Muscle layer of duodenum (tissue), 2 donors: Measurements from ENCODE around the gene KRT77.

Experiments used
- H3K27ac ChIP-seq: one replicate; pipeline ENCODE4 v1.7.0; 2013; ENCODE audit warnings: mild to moderate bottlenecking, low read length
- H3K27me3 ChIP-seq: one replicate; pipeline ENCODE4 v1.7.0; 2013; ENCODE audit warnings: low read depth, mild to moderate bottlenecking, control low read depth, low read length
- H3K36me3 ChIP-seq, 2 donors: one replicate each; pipeline ENCODE4 v1.7.0; 2013; ENCODE audit warnings: low read length in 2 of 2, control low read depth in 1 of 2, mild to moderate bottlenecking in 1 of 2; ENCODE audit not compliant: insufficient read depth in 2 of 2, control insufficient read depth in 1 of 2
- H3K4me1 ChIP-seq, 2 donors: one replicate each; pipeline ENCODE4 v1.7.0; 2013; ENCODE audit warnings: low read length in 2 of 2, mild to moderate bottlenecking in 2 of 2, control low read depth in 1 of 2, moderate library complexity in 1 of 2; ENCODE audit not compliant: insufficient read depth in 2 of 2, control insufficient read depth in 1 of 2
- H3K4me3 ChIP-seq, 2 donors: one replicate each; pipeline ENCODE4 v1.7.0; 2013; ENCODE audit warnings: low read length in 2 of 2, low read depth in 1 of 2, mild to moderate bottlenecking in 1 of 2
- H3K9me3 ChIP-seq, 2 donors: one replicate each; pipeline ENCODE4 v1.7.0; 2013; ENCODE audit warnings: low read length in 2 of 2, control low read depth in 1 of 2, mild to moderate bottlenecking in 1 of 2; ENCODE audit not compliant: control insufficient read depth in 1 of 2
- donor health status: healthy.

The KRT77 gene

DNA sequence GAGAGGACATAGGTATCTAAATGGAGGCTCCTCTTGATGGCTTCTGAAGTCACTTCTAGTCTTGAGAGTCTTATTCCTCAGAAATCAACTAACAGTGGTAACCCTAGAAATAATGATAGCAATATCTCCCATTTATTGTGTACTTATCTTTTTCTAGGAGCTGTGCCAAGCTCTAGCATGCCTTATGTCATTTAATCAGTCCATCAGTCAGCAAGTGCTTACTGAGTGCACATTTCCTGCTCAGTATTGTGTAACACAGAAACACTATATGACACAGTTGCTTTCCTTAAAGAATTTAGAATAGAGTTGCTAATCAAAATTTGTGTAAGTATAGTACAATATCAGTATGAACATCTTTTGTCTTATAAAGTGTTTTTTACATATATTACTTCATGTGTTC, 37.3 kb upstream of the KRT77 start:
- no peaks in the 10 kb centered on the region for H3K4me1 ChIP-seq

DNA sequence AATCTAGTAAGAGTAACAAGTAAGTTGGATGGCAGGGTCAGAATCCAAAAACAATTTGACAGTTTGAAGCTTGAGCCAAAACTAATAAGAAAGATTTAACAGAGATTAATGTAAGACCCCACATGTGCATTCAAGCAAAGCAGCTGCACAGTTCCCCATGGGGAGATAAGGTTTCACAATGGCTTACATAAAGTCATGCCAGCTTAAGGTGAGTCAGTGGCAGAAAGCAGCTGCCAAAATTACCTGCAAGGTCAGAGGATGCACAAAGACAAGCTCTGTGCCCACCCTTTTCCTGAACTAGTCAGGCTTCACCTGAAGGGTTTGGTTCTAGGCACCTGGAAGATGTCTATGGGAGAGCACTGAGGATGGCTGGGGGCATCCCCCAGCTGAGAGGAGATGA, 36.6 kb upstream of the KRT77 start:
- Histone ChIP-seq H3K27ac (no peak overlapping the region), H3K27me3 (no peaks in the 10 kb centered on the region), H3K36me3 (no peaks in the 10 kb centered on the region), H3K9me3 (no peaks in the 10 kb centered on the region), H3K4me1 (no peaks in the 10 kb centered on the region), H3K4me3 (no peak overlapping the region)

More for the DNA sequence above, 37.3 kb upstream of the KRT77 start:
- H3K36me3 ChIP-seq, result no peaks in the 10 kb centered on the region
- H3K27ac ChIP-seq, result no peak overlapping the region
- no peaks in the 10 kb centered on the region for H3K9me3 ChIP-seq
- H3K27me3 ChIP-seq, result no peaks in the 10 kb centered on the region
- no peak overlapping the region for H3K4me3 ChIP-seq

DNA sequence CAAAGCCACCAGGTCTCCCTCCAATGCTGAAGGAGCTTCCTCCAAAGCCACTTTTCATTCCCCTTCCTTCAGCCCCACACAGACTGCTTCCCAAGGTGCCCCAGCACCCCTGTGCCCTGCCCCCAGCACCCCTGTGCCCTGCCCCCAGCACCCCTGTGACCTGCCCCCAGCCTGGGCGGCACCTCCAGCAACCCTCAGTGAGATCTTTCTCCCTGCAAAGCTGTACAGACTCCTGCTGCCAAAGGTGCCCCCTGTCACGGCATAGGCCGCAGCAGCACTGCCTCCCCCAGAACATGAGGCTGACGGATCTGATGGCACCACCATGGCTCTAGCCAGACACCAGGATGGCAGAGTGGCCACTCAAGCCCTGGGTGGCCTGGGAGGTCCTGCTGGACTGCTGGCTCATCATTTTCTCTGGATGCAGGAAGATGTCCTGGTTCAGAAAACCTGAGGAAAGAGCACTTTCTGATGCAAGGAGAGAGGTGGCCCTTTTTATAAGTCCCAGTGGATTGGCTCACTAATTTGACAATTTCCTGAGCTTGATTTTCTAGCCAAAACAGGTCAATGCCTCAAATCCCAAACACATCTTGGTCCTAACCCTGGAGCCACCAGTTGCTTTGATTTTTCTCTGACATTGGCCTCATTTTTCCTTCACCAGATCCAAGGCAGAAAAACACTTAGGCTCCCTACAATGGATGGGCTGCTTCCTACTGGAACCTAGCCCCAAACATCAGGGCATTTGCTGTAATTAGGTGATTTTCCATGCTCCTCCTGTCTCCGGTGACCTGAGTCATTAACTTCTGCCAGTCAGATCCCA, 32.7 kb upstream of the KRT77 start:
- H3K36me3 ChIP-seq, result no peaks in the 10 kb centered on the region
- no peaks in the 10 kb centered on the region for H3K9me3 ChIP-seq
- H3K27me3 ChIP-seq, result no peaks in the 10 kb centered on the region
- H3K4me1 ChIP-seq, result no peaks in the 10 kb centered on the region
- no peak overlapping the region for H3K27ac ChIP-seq
- H3K4me3 ChIP-seq, result no peak overlapping the region

- Histone ChIP-seq H3K4me1 (no peaks in the 10 kb centered on the region), H3K9me3 (no peaks in the 10 kb centered on the region), H3K36me3 (no peaks in the 10 kb centered on the region), H3K27ac (no peak overlapping the region), H3K27me3 (no peaks in the 10 kb centered on the region), H3K4me3 (no peak overlapping the region)
Measured at GRCh38 chr12:52735106-52735505, 31.8 kb upstream of the KRT77 start.

- no peaks in the 10 kb centered on the region for H3K9me3 ChIP-seq
- H3K4me3 ChIP-seq, result no peak overlapping the region
- no peaks in the 10 kb centered on the region for H3K36me3 ChIP-seq
- H3K27ac ChIP-seq, result no peak overlapping the region
- H3K4me1 ChIP-seq, result no peaks in the 10 kb centered on the region
- no peaks in the 10 kb centered on the region for H3K27me3 ChIP-seq
Measured at GRCh38 chr12:52730793-52731192, 27.5 kb upstream of the KRT77 start.

GRCh38 chr12:52730383-52730782, 27.1 kb upstream of the KRT77 start:
- Histone ChIP-seq H3K36me3 (no peaks in the 10 kb centered on the region), H3K27me3 (no peaks in the 10 kb centered on the region), H3K4me3 (no peak overlapping the region), H3K9me3 (no peaks in the 10 kb centered on the region), H3K27ac (no peak overlapping the region), H3K4me1 (no peaks in the 10 kb centered on the region)

DNA sequence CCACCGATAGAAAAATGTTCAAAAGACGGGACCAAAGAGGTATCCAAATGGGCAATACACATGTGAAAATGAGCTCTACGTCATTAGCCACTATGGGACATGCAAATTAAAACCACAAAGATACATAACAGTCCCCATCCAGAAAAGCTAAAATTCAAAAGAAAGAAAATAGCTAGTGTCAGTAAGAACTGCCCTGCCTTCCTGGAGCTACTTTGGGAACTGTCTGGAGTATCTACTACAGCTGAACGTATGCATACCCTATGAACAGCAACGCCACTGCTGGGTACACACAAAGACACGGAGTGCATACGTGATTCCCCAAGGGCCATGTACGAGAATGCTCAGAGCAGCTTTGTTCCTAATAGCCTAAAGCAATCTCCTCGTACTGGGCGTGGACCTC, 25.8 kb upstream of the KRT77 start:
- H3K4me3 ChIP-seq, result no peak overlapping the region
- no peaks in the 10 kb centered on the region for H3K36me3 ChIP-seq

DNA sequence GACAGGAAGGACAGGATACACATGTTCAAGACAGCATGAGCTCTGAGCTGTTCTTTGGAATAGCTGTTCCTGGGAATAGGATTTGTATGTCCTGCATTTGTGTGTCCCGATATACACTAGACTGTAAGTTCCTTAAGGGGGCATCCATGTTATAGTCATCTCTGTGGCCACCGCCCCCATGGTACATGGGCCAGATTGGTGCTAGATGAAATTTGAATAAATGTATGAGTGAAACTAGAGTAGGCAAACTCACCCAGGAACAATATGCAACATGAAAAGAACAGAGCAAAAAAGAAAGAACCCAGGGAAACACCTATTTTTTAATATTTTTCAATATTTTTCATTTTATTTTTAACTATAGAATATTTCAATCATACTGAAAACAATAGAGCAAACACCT, 25.1 kb upstream of the KRT77 start:
- no peak overlapping the region for H3K4me3 ChIP-seq
- no peaks in the 10 kb centered on the region for H3K27me3 ChIP-seq
- no peaks in the 10 kb centered on the region for H3K4me1 ChIP-seq
- H3K27ac ChIP-seq, result no peak overlapping the region
- no peaks in the 10 kb centered on the region for H3K36me3 ChIP-seq
- no peaks in the 10 kb centered on the region for H3K9me3 ChIP-seq

More for the DNA sequence above, 25.8 kb upstream of the KRT77 start:
- no peaks in the 10 kb centered on the region for H3K9me3 ChIP-seq
- H3K4me1 ChIP-seq, result no peaks in the 10 kb centered on the region
- no peaks in the 10 kb centered on the region for H3K27me3 ChIP-seq
- no peak overlapping the region for H3K27ac ChIP-seq

DNA sequence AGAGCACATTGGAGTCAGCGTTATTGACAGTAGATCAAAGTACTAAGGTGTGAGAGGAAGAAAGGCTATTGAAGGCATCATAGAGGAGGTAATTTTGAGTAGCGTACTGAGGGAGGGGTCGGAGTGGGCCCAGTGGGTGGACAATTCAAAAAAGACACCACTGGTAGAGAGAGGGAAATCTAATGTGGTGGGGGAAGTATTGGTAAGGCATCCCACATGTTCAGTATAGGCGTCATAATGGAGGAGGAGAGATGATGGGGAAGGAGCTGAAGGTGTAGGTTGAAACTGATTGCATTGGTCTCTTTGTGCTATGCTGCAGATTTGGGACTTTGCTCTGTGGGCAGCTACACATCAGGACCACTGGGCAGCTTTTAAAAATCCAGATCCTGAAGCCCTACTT, 23.7 kb upstream of the KRT77 start:
- Histone ChIP-seq H3K36me3 (no peaks in the 10 kb centered on the region), H3K27me3 (no peaks in the 10 kb centered on the region), H3K27ac (no peak overlapping the region), H3K4me1 (no peaks in the 10 kb centered on the region), H3K9me3 (no peaks in the 10 kb centered on the region), H3K4me3 (no peak overlapping the region)

- H3K9me3 ChIP-seq, result no peaks in the 10 kb centered on the region
- H3K4me1 ChIP-seq, result no peaks in the 10 kb centered on the region
- no peak overlapping the region for H3K4me3 ChIP-seq
- no peaks in the 10 kb centered on the region for H3K27me3 ChIP-seq
- no peaks in the 10 kb centered on the region for H3K36me3 ChIP-seq
- H3K27ac ChIP-seq, result no peak overlapping the region
Measured at GRCh38 chr12:52726451-52726850, 23.1 kb upstream of the KRT77 start.

GRCh38 chr12:52724384-52724783, 21.1 kb upstream of the KRT77 start:
- H3K27ac ChIP-seq, result no peak overlapping the region
- no peaks in the 10 kb centered on the region for H3K27me3 ChIP-seq
- H3K36me3 ChIP-seq, result no peaks in the 10 kb centered on the region
- H3K9me3 ChIP-seq, result no peaks in the 10 kb centered on the region
- no peaks in the 10 kb centered on the region for H3K4me1 ChIP-seq
- no peak overlapping the region for H3K4me3 ChIP-seq

DNA sequence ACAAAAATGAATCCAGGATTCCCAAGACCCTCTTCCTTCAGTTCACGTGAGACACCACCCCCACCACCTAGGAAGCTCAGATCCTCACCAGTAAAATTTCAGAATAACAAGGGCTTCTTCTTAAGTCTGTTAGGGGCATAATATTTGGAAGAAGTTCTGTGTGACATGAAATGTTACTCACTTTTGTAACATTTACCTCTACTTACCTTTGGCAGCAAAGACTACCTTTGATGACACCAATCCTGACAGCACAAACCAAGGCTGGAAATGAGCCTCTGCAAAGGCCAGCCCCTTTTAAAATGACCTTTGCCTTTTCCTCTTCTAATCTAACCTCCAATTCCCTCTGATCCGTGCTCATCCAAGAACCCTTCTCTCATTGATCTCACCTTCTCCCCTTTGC, 19.4 kb upstream of the KRT77 start:
- Histone ChIP-seq H3K27ac (no peak overlapping the region), H3K9me3 (no peaks in the 10 kb centered on the region), H3K4me1 (no peaks in the 10 kb centered on the region), H3K36me3 (no peaks in the 10 kb centered on the region), H3K27me3 (no peaks in the 10 kb centered on the region), H3K4me3 (no peak overlapping the region)
